BJ (cell line): Measurements from ENCODE around the gene BNC1. TPM values are rescaled to one million over a fixed set of nuclear protein-coding genes. Genes with fewer than 3 reads are reported as not detected.

ENCODE experiments used
- CTCF ChIA-PET: fragments of 350-600 bp; formaldehyde crosslinking; extraction: SDS; loops from one replicate; lab custom pipeline; 2021; ENCODE audit warnings: antibody characterized with exemption, inconsistent platforms; lab: Yijun Ruan, JAX
- POLR2A ChIA-PET: fragments of 300-600 bp; sonication (Branson Sonifier 250); formaldehyde crosslinking; extraction: SDS; loops from one replicate; lab custom pipeline; 2021; ENCODE audit warnings: antibody characterized with exemption; lab: Charles Lee
- DNase-seq: peaks from one replicate; pipeline ENCODE4 v3.0.0-alpha.2; 2011; ENCODE audit warnings: low read depth
- H3K27me3 ChIP-seq: 2 replicates; pipeline ENCODE4 v1.6.0; 2011; ENCODE audit warnings: low read length; ENCODE audit not compliant: control insufficient read depth, insufficient read depth
- H3K36me3 ChIP-seq: 2 replicates; pipeline ENCODE4 v1.5.1; 2011; ENCODE audit warnings: low read length; ENCODE audit not compliant: control insufficient read depth, insufficient read depth
- H3K4me3 ChIP-seq: 2 replicates; pipeline ENCODE4 v1.5.1; 2011; ENCODE audit warnings: low read depth, mild to moderate bottlenecking, control low read depth, low read length
- CTCF ChIP-seq: IDR thresholded peaks from 2 replicates; pipeline ENCODE4 v1.5.1; 2011; ENCODE audit warnings: low read depth, mild to moderate bottlenecking, control low read depth, inconsistent platforms, low read length, moderate library complexity; ENCODE audit not compliant: insufficient read depth
- polyA plus RNA-seq: library from polyadenylated mRNA; depleted of rRNA; stranded (reverse); fragments of >200 nt; gene quantifications from 2 replicates; pipeline ENCODE4 v1.2.3, GENCODE V29; 2011

BNC1 gene
- polyA plus RNA-seq, 1 experiment: 1.4 TPM

DNA sequence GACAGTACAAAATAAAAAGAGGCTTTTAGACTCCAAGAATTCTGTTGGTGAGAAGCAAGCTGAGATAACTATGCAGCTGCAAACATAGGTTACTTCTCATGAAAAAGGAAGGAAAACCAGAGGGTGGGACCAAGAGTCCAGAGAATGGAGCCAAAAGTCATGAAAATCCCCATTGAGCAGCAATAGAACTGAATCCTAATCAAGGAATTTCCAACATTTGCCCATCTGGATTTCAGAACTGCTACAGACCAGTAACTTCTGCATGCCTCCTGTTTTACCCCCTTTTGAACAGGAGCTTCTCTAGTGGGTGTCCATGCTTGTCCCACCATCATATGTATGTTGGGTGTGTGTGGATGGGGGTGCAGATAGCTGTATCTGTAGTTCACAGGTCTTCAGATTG is 33.6 kb upstream of the BNC1 start:
- DNase-seq: no peak
- POLR2A ChIA-PET: no interaction called here
- Histone ChIP-seq H3K4me3 (no peak overlapping the region), H3K27me3 (no peaks in the 10 kb centered on the region), H3K36me3 (no peaks in the 10 kb centered on the region)
- TF ChIP-seq CTCF: no peak
- CTCF ChIA-PET: interaction anchor here (0.7 kb wide), 1 partner anchor 12 kb away, joined by 3 read pairs; no protein-coding TSS in a partner anchor

GRCh38 chr15:83312071-83312470 is 27.6 kb upstream of the BNC1 start:
- H3K4me3 ChIP-seq: no peak overlapping the region
- ChIA-PET POLR2A (interaction anchor here (0.7 kb wide), 1 partner anchor 15 kb away, joined by 3 read pairs; no protein-coding TSS in a partner anchor), CTCF (interaction anchor here (0.7 to 1.5 kb wide), 3 partner anchors 11 to 26 kb away, joined by 3 to 4 read pairs (median 3); no protein-coding TSS in a partner anchor)
- TF ChIP-seq CTCF: no peak
- no peaks in the 10 kb centered on the region for H3K36me3 ChIP-seq
- H3K27me3 ChIP-seq: no peaks in the 10 kb centered on the region
- DNase-seq: no peak

GRCh38 chr15:83310521-83311456 is 26.3 kb upstream of the BNC1 start:
- ChIA-PET CTCF (no interaction called here), POLR2A (interaction anchor here (0.6 kb wide), 1 partner anchor 1258 kb away, joined by 3 read pairs; no protein-coding TSS in a partner anchor)
- Histone ChIP-seq H3K27me3 (no peaks in the 10 kb centered on the region), H3K4me3 (no peak overlapping the region), H3K36me3 (no peaks in the 10 kb centered on the region)
- no peak for DNase-seq
- TF ChIP-seq CTCF: no peak

- DNase-seq: no peak
- POLR2A ChIA-PET: no interaction called here
- CTCF ChIA-PET: no interaction called here
- Histone ChIP-seq H3K4me3 (no peak overlapping the region), H3K27me3 (no peaks in the 10 kb centered on the region), H3K36me3 (no peaks in the 10 kb centered on the region)
- TF ChIP-seq CTCF: no peak
These were observed 24.2 kb upstream of the BNC1 start for GRCh38 chr15:83308671-83309070.

- H3K27me3 ChIP-seq: no peaks in the 10 kb centered on the region
- ChIA-PET CTCF (interaction anchor here (1.2 kb wide), 1 partner anchor 12 kb away, joined by 3 read pairs; no protein-coding TSS in a partner anchor), POLR2A (no interaction called here)
- no peak for TF ChIP-seq CTCF
- no peaks in the 10 kb centered on the region for H3K36me3 ChIP-seq
- H3K4me3 ChIP-seq: no peak overlapping the region
- no peak for DNase-seq
These were observed 22.1 kb upstream of the BNC1 start for GRCh38 chr15:83306561-83306960.
